Hippocampal formation (tissue), 2 donors: ENCODE data around the gene RRP9.
"Not testable (repeated sequence)": the region's sequence is repeated elsewhere in the genome, so short reads cannot be mapped to it uniquely, and the experiment has no call there.

Experiments used
- DNase-seq, 2 donors: peaks; one replicate each; lab custom pipeline; 2025; lab: John Stamatoyannopoulos, UW

Gene RRP9

GRCh38 chr3:51904034-51904823 lies 37.5 kb downstream of the RRP9 start:
- no peak for DNase-seq

DNA sequence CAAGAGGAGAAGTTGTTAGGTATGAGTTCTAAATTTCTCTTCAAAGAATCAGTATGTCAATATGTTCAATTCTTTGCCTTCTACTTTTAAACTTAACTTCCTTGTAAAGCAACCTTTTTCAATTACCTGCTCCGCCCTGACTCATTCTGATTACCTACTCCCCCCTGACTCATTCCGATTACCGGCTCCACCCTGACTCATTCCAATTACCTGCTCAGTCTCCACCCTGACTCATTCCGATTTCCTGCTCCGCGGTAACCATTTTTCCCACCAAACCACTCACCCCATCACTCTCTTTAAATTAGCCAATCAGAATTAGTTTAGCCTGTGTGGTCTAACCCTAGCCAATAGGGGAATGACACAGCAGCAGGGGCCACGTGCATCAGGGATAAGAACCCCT lies 39.3 kb downstream of the RRP9 start:
- not testable (repeated sequence) for DNase-seq

DNA sequence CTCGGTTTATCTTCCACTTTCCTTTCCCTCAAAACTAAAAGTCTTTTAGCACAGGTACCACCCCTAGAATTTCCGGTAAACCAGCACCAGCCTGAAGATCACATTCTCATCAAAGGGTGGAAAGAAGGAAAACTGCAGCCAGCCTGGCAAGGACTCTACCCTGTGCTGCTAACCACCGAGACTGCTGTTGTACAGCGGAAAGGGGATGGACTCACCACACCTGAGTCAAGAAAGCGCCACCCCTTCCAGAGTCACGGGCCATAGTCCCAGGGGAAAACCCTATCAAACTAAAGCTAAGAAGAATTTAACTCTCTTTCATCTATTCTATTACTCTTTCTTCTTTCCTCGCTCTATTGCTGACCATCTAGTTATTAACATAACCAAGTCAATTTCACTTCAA lies 41.7 kb downstream of the RRP9 start:
- not testable (repeated sequence) for DNase-seq

- DNase-seq: no peak
These were observed 44.3 kb downstream of the RRP9 start for GRCh38 chr3:51897391-51897790.

DNA sequence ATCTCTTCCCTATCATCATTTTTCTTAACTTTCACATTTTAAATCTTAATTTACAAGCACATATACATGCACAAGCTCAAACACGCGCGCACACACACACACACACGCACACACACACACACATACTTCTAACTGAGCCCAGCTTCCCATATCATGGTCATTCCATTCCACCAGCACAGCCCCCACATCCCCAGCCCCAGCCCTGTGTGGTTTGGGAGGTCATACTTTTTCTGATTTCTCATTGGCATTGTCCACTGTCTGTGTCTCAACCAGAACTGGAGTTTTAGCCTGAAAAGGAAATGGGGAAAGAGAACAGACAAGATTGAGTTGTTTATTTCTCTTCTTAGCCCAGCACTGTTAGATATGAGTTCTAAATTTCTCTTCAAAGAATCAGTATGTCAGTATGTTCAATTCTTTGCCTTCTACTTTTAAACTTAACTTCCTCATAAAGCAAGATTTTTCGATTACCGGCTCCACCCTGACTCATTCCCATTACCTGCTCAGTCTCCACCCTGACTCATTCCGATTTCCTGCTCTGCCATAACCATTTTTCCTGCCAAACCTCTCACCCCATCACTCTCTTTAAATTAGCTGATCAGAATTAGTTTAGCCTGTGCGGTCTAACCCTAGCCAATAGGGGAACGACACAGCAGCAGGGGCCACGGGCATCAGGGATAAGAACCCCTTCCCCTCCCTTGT lies 44.9 kb downstream of the RRP9 start:
- no peak for DNase-seq

DNA sequence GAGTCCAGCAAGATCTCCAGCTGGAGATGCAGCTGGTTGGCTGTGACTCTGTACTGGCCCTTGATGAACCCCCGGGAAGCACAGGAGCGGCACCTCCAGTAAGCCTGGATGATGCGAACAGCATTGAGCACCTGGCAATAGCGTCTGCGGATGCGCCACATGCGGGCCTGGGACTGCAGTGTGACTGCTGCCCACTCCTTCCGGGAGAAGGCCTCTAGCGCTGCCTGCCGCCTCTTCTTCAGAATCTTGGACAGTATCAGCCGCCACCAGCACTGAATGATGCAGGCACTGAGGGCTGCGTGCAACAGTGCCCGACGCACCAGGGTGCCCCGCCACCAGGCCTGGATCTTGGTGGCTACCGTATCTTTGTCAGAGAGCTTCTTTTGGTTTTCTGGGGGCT lies 46.8 kb downstream of the RRP9 start:
- DNase-seq: no peak

- no peak for DNase-seq
These were observed 47.3 kb downstream of the RRP9 start for GRCh38 chr3:51894391-51894790.

DNA sequence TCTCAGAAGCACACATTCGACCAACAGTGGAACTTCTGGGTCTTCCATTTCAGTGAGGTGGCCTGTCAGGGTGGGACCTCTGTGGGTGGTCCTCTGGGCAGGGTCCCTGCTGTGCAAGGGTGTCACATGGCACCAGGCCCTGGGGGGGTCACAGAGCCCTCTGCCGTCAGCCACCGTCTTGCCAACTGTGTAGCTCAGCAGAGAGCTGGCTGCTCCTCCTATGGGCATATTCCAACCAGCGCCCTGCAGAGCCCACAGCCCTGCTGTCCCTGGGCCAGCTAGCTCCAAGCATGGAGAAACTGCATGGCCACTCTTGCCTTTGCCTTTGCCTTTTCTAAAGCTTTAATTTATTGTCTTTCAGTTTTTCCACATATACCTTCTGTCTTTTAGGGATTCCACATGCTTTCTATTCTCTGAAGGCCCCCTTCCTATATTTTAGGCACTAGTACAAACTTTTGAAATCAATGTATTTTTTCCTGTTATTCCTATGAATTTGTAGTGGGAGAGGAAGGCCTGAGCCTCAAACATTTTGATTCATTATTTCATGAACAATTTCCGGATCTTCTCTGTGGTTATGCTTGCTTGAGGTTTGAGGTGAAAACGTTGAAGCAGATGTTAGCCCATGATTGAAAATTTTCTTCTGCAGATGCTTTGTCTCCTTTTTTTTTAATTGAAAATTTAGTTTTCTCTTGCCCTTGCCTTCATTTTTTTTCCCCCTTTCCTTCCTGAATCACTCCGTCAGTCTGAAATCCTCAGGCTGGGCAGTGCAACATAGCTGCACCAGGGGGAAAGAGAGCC lies 50.3 kb downstream of the RRP9 start:
- DNase-seq: no peak

- DNase-seq: no peak
These were observed 53.1 kb downstream of the RRP9 start for GRCh38 chr3:51888463-51889105.

GRCh38 chr3:51887620-51888019 lies 54.1 kb downstream of the RRP9 start:
- DNase-seq: no peak

- DNase-seq: no peak
These were observed 55.3 kb downstream of the RRP9 start for GRCh38 chr3:51886447-51886846.
